HG03064 (cell line): ENCODE data around the gene LRRFIP2.

Experiments
- ATAC-seq: cut with Tn5 transposase; IDR thresholded peaks from one replicate; pipeline ENCODE4 v1.9.1; 2021; ENCODE audit warnings: low read depth; ENCODE audit not compliant: unreplicated experiment

Gene LRRFIP2

DNA sequence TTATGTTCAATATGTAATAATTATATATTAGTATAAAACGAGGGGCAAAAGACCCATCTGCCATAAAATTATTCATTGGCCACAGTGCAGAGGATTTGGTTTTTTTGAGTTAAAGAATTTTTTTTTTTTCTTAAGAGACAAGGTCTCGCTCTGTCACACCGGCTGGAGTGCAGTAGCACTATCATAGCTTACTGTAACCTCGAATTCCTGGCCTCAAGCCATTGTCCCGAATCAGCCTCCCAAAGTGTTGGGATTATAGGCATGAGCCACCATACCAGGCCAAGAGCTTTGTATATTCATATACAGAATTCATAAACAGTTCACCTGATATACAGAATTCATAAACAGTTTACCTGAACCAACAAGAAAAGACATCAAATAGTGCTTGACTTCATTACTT is 20.2 kb upstream of the LRRFIP2 start:
- ATAC-seq, result no peak

DNA sequence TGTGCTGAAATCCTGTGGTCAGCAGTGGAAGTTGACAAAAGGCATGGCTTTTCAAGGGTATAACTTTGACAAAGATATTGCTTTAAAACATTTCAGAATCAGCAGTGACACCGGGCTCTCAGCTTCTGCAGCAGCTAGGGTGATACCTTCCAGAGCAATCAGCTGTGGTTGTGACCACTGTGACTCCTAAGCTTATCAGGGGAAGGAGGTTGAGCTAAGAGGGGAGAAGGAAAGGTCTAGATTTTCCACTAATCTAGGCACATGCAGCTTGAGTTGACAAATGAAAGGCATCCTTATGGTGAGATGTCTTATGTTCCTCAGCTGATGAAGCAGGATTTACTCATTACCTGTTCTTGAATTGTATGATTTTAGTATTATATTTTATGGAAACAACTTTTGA is 16.3 kb upstream of the LRRFIP2 start:
- ATAC-seq, result no peak

DNA sequence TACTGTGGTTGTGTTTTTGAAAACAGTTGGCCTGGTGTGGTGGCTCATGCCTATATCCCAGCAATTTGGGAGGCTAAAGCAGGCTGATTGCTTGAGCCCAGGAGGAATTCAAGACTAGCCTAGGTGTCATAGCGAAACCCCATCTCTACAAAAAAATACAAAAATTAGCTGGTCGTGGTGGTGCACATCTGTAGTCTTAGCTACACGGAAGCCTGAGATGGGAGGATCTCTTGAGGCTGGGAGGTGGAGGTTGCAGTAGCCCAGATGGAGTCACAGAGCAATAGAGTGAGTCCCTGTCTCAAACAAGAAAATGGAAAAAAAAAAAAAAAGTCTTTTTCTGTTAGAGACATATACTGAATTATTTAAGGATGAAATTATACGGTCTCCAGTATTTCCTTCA is 14.7 kb upstream of the LRRFIP2 start:
- no peak for ATAC-seq

DNA sequence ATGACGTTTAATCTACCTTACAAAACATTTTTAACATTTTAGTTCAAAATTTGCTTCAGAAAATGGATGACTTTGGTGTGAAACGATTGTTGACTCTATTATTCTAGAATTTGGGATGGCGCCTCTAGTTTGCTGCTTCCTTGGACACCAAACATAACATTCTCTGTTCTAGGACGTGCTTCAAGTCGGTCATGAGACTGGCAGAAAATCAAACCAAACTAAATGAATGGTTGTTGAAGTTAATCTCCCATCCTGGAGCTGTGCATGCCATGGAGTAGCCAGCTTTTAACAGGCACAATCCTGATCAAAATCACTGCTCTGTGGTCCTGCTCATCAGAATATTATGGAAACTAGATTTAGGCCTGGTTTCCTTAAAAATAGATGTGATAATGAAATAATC is 9.6 kb upstream of the LRRFIP2 start:
- no peak for ATAC-seq

DNA sequence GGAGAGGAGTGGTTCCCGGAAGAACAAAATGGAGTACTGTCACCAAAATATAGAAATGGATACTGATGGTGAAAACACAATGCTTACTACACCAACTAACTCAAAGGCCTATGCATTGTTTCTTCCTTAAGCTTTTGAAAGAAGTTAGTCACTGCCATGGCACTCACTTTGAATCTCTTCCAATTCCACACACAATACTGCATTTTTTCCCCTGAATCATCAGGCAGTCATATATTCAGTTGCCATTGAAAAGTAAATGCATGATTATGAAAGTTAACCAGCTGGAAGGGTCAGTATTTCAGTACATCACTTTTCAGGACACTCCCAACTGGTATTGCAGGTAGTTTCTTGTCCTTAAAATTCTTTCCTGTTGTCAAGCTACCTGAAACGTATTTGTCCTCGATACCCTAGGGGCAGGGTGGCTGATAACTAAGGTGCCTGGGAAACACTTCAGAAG is 9.0 kb upstream of the LRRFIP2 start:
- ATAC-seq, result no peak

DNA sequence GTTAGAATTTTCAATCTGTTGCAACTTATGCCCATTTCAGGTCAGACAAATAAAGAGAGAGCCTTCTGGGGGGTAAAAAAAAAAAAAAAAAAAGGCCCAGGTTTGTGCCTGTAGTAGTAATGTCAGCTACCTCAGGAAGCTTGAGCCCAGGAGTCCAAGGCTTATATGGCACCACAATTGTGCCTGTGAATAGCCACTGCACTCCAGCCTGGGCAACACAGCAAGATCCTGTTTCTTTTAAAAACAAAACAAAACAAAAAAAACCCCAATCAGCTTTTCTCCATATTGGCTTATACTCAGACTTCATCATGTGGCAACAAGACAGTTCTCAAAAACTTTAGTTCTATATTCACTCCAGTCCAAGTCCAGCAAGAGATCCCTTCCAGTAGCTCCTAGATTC is 8.4 kb upstream of the LRRFIP2 start:
- no peak for ATAC-seq

DNA sequence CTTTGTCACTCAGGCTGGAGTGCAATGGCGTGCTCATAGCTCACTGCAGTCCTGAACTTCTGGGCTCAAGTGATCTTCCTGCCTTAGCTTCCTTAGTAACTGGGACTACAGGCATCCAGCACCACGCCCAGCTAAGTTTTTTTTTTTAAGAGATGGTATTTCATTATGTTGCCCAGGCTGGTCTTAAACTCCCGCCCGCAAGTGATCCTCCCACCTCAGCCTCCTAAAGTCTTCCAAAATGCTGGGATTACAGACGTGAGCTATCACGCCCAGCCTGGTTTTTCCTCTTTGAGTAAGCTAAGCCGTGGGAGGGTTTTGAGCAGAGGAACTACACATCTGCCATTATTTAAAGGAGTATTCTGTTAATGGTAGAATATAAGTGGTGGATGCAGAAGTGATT is 7.4 kb upstream of the LRRFIP2 start:
- no peak for ATAC-seq

DNA sequence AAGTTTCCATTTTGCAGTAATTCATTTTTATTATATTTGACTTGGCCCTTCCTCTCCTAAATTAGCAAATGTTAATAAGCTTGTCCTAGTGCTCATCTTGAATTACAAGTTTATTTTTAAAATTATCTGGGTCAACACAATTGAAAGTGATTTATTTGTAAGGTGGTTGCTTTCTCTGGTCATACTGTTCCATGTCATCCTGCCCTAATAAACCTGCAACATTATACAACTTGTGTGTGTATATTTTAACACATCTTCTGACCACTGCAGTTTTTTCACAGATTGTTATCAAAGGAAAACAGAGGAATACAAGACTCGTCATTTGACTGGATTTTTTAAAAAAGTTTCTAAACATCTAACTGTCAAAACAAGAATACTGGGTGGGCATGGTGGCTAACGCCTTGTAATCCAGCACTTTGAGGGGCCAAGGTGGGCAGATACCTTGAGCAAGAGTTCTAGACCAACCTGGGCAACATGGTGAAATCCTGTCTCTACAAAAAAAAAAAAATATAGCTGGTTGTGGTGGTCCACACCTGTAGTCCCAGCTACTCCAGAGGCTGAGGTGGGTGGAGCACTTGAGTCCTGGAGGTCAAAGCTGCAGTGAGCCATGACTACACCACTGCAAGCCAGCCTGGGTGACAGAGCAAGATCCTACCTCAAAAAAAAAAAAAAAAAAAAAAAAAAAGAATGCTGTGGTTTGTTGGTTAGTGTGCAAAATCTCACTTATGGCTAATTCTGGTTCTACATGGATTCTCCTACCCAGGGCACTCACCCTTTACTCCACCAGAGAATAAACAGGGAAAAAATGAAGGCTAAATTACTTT is 5.0 kb upstream of the LRRFIP2 start:
- no peak for ATAC-seq

DNA sequence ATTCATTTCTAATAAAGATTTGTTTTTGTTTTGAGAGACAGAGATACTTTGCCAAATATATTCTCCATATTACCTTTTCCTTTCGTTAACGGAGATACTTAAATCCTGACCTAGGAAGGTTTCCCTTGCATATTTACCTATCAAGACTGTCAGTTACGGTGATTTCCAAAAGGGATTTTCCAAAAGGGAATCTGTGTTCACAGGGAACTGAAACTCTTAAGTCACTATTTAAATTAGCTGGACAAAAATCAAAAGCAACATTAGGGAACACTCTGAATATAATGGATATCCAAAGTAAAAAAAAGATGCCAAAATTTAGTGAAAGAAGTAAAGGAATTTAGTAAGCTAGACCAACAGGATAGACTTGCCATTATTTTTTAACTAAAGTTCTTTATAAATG is 576 bp downstream of the LRRFIP2 start:
- ATAC-seq, result no peak

DNA sequence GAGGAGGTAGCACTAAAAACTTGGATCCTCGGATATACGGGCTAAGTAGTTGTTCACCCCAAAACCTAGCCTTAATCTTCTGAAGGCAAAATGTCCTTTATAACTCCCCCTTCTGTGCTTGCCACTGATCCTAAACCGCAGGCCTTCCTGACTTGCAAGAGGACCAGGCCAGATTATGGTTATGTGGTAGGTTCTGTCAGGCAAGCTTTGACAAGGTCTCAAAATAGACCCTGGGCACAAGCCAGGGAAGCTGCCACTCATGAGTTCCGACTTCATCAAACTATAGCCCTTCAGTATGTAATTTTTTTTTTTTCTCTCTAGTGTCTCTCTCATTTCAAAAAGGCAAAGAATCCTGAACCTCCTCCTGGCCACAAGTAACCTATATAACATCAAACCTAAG is 3.2 kb downstream of the LRRFIP2 start:
- no peak for ATAC-seq

DNA sequence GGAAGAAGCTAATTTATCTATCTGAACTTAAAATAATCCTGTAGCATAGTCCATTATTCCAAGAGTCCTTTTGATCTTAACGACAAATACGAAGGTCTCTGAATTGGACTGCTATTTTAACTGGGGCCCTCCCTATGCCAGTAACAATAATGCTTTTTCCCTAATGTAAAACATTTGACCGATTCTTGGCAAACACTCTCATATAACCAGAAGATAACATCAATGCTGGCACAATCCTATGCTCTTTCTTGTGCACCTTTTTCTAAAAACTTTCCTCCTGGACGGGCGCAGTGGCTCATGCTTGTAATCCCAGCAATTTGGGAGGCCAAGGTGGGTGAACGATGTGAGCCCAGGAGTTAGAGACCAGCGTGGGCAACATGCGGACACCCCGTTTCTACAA is 3.9 kb downstream of the LRRFIP2 start:
- no peak for ATAC-seq

DNA sequence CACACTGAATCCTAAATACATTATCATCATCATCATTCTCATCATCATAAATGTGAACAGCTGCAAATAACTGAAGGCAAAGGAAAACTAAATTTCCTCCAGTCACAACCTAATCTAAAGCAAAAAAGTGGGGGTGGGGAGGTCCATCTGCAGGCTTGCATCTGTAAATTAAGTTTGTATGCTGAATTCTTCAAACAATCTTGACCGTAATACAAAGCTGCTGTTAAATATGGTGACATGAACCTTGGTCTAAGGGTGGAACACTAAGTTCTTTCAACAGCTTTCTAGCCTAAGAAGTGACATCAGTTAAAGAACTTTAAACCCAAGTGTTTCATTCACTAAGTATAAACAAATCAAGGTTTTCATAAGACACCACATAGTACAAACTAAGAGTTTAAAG is 4.3 kb downstream of the LRRFIP2 start:
- ATAC-seq, result no peak

DNA sequence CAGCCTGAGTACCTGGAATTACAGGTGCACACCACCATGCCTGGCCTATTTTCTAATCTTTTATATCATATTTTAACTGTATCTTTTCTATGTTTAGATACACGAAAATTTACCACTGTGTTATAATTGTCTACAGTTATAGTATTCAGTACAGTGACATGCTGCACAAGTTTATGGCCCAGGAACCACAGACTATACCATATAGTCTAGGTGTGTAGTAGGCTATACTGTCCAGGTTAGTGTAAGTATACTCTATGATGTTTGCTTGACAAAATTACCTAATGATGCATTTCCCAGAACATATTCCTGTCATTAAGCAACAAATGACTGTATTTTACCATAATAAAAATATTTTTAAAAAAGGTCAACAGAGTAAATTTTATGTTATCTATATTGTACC is 5.5 kb downstream of the LRRFIP2 start:
- no peak for ATAC-seq

DNA sequence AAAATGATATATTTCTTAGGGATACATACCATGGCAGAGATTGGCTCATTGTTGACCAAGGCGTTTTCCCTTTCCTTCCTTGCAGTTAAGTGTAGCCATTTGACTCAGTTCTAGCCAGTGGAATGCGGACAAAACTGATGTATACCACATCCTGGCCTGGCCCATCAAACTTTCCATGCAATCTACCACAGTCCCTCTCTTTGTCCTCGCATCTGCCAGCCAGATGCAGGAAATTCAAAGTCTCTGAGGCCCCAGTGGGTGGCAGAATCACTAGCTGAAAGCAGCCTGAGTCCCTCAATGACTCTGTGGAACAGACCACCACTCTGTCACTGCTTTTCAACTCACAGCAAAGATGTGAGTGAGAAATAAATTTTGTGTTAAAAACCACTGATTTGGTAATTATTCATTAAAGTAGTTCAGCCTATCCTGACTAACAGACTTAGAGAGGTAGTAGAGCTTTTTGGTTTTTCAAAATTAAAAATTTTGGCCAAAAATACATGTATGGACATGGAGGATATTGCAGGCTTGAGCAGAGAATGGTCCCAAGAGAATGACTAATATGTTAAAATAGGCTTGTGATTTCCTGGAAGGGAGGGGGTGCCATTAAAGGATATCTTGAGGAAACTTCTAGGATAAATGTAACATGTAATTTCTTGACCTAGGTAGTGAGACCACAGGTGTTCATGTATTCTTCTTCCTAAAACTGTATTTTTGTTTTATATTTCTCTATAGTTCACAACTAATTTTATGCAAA is 10.9 kb downstream of the LRRFIP2 start:
- no peak for ATAC-seq

DNA sequence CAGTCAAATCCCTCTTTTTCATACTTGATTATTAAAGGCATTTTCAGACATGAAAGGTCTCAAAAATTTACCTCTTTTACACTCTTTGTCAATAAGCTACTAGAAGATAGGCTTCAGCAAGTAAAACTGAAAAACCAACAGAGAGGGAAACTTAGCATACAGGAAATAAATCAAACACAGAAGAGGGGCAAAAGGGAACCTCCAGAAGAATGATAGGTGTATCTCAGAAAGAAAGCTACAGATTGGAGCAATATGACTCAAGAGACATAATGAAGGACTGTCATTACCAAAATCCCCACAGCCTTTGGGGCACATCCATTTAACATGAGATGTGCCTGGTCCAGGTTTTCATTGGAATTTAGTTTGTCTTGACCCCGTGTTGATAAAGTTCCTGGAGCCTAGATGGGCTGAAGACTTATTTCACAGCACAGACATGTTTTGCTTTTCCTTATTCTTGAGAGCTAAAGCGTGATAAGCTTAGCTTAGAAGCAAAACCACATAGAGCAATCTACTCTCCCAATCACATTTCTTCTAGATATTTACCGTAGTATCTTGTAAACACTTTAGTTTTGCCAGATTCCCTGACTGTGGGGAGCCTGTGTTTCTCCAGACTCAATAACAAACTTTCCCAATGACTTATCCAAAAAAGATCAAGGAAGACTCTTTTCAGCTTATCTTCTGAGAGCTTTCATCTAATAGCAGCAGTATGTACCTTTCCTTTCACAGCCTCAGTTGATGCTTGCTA is 11.7 kb downstream of the LRRFIP2 start:
- ATAC-seq, result peak; percentile 79

DNA sequence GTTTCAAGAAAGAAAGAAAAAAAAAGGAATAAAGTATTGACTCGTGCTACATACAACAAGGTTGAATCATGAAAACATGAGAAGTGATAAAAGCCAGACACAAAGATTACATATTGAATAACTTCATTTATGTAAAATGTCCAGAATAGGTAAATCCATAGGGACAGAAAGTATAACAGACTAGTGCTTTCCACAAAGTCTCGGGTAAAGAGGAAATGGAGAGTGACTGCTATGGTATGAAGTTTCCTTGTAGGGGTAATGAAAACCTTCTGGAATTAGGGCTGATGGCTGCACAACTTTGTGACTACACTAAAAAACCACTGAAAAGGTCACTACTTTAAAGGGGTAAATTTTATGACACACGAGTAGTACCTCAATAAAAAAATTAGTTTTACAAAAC is 13.0 kb downstream of the LRRFIP2 start:
- no peak for ATAC-seq

DNA sequence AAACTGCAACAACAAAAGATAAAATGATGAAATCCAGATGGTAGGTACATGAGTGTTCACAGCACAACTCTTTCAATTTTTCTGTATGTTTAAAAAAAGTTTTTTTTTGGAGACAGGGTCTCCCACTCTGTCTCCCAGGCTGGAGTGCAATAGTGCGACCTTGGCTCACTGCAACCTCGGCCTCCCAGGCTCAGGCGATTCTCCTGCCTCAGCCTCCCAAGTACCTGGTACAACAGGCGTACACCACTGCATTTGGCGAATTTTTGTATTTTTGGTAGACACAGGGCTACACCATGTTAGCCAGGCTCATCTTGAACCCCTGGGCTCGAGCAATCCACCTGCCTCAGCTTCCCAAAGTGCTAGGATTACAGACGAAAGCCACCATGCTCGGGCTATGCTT is 18.6 kb downstream of the LRRFIP2 start:
- ATAC-seq, result no peak

DNA sequence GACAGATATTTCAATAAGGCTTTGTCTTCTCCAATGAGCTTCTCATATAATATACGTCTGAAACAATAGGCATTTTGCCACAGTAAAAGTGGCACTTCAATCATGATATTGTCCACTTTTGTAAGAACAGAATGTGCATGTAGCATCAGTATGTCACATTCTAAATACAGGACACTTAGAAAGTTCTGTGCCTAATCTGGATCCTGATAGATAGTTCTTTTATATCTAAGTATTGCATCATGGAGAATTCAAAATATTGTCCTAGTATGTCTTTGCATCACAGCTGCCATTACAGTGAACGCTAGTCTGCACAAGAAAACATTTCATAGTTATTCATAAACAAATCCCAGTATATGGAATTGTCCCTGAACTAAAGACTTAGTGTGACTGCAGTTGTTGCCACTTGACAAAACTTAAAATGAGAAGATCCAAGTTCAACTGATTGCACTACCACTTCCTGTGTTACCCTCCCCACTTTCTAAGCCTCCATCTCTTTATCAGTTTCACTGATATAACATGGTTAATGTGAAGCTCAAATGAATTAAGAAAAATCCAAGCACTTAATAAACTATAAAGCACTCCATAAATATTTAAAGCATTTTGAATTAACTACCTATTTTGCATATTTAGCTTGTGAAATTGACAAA is 19.6 kb downstream of the LRRFIP2 start:
- ATAC-seq, result no peak

DNA sequence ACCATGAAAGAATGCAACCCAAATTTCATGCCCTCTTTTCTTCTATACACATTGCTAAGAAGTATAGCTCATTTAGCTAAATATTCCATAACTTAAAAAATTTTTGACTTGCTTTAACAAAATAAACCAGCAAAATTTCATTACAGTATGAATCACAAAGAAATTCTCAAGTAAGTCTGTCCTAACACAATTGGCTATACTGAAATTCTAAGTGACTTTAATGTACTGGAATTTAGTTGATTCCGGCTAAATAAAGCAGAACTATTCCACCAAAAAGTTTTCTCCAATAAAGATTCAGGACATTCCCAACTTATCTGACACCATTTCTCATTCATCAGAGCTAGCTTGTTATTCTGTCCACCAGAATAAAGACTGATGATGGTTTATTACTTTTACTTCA is 23.8 kb downstream of the LRRFIP2 start:
- no peak for ATAC-seq

DNA sequence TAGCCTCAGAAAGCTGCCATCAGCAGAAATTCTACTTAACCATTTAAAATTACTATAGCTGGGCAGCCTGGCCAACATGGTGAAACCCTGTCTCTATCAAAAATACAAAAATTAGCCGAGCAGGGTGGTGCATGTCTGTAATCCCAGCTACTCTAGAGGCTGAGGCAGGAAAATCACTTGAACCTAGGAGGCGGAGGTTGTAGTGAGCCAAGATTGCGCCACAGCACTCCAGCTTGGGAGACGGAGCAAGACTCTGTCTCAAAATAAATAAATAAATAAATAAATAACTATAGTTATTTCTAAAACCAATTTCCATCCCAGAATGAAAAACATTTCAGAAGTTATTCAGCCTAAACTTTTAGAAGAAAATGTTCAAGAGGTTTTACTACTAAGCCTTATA is 25.1 kb downstream of the LRRFIP2 start:
- no peak for ATAC-seq

DNA sequence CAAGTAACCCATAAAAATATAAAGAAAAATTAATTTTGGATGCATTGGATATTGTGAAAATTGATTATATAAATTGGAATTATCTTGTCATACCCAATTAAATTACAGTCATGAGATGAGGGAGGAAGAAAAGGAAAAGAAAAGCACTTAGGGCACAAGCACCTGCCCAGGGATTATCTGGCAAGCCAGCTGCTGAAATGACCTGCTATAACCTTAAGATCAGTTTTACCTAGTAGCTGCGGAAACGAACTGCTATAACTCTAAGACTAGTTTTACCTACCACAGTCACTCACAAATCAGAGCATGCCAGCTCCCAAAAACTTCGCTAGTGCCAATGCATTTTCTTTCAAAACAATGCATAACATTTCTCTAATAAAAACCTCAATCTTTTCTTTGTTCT is 26.2 kb downstream of the LRRFIP2 start:
- no peak for ATAC-seq
